Measurements from ENCODE around the gene TMEM255B.
"Not testable (repeated sequence)": the region's sequence is repeated elsewhere in the genome, so short reads cannot be mapped to it uniquely, and the experiment has no call there.

TMEM255B gene

GRCh38 chr13:113791226-113791625, 32.2 kb downstream of the TMEM255B start:
- no peak for FAIRE-seq

- no peak for FAIRE-seq
Measured at GRCh38 chr13:113791761-113792160, 32.7 kb downstream of the TMEM255B start.

DNA sequence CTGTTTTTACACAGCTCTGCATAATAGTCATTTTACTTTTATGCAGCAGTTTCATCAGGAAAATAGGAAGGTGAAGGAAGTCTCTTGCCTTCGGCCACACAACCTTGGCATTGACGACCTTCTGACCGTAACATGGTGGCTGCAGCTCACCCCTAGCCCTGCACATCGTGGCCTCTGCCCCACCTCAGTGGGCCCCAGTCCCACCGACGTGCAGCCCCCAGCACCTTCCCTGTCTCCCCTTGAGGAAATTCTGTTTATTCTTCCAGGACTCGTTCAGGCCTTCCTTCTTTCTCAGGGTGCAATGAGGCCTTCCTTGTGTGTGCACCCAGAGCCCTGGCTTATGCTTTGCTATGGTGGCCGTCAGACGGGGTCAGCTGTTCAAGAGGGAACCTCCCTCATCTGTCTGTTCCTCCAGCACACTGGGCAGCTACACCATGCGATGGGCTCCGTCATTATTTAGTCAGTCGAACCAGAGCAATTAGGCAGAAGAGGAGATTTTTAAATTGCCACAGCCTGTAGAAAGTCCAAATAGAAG, 33.3 kb downstream of the TMEM255B start:
- no peak for FAIRE-seq

- FAIRE-seq, result no peak
Measured at GRCh38 chr13:113792886-113793717, 34.1 kb downstream of the TMEM255B start.

DNA sequence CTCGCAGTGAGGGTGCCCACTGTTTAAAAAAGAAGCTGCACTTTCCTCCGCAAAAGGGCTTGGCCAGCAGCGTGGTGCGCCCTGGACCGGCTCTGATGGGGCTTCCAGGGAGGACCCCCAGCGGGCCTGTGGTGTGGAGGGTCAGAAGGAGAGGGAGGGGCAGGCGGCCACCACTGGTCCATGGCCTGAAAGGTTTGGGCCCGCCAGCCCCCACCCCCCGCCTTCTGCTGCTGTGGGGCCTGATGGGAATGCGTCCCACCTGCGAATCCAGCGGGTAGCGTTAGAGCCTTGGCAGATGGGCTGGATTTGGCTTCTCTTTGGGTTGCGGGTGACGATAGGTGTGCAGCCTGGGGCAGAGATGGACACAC, 34.7 kb downstream of the TMEM255B start:
- no peak for FAIRE-seq

DNA sequence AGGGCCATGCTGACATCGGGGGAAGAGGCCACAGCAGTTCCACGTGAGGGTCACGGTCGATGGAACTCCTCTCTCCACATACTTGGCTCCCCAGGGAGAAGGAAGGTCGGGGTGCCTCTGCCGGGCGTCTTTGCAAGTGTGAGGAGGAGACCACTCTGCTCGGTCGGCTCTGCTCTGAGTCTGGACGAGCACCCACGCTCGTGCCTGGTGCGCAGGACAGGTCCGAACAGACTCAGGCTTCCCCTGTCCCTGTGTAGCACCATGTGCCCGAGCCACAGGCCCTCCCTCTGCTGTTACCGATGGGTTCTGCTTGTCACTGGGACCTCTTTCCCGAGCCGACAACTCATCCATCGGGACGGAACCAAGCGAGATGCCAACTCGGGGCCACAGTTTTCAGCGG, 35.1 kb downstream of the TMEM255B start:
- FAIRE-seq, result no peak

DNA sequence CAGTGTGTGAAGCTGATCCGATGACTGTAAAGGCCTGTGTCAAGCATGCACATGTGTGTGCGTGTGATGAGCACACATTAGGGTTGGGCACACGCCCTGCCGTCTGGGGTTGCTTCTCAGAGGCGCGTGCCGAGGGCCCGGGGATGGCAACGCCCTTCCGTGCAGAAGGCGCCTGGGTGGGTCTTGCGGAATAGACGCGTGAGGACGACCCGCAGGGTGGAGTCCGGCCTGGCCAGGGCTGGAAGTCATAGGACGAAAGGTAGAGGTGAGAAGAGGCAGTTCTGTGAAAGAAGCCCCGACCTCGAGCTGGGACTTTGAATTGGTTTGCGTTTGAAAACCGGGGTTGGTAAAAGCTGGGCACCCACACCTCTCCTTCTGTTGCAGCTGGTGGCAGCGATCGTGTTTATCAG, 35.7 kb downstream of the TMEM255B start:
- FAIRE-seq, result no peak

DNA sequence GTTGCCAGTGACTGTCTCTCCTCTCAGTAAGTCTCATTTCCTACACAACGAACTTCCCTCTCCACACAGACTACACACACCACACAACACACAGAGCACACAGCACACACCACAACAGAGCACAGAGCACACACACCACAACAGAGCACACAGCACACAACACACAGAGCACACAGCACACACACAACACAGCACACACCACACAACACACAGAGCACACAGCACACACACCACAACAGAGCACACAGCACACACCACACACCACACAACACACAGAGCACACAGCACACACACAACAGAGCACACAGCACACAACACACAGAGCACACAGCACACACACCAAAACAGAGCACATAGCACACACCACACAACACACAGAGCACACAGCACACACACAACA, 36.3 kb downstream of the TMEM255B start:
- not testable (repeated sequence) for FAIRE-seq

DNA sequence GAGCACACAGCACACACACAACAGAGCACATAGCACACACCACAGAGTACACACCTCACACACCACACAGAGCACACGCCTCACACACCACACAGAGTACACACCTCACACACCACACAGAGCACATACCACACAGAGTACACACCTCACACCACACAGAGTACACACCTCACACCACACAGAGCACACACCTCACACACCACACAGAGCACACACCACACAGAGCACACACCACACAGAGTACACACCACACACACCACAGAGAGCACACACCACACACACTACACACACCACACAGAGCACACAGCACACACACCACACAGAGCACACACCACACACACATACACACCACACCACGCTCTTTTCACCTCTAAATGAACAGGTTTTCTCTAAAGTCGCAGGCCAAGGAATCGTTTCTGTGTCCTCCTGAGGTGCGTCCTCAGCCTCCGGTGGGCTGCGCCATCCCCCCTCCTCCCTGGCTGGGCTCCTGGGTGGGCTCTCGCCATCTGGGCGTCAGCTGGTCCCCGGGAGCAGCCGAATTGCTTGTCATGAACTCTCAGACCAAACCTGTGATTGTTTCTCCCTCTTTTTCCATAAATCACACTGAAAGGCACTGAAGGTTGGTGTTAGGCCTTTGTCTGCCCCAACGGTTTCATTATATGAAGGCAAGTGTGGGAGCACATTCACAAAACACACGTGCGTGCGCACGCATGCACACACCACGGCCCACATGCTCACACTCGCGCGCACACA, 37.4 kb downstream of the TMEM255B start:
- FAIRE-seq, result no peak

DNA sequence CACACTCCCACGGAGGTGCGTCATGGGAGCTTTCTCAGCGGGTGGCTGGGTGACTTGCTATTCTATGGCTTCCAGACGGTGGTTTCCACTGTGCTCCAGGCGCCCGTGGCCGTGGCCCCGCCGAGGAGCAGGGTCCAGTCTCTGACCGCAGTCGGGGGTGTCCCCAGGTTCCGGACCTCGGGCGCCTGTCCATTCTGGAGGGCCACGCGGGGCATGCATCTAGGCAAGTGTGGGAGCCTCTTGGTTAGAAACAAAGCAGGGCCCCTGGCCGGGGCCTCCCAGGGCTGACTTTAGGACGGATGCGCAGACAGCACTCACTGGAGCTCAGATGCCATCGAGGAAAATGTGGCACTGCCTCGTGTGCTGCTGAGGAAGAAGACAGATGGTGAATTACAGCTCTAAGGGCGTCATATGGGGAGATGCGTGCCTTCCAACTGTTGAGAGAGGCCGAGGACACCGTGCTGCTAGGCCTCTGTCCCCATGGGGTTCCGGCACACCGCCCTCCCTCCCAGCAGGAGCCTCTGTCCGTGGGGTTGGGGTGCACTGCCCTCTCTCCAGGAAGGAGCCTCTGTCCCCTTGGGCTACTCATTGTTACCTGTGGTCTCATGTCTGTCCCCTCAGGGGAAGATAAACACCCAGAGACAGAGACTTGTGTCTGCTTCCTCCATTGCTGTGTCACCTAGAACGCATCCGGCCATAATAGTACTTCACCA, 38.1 kb downstream of the TMEM255B start:
- FAIRE-seq, result no peak

- no peak for FAIRE-seq
Measured at GRCh38 chr13:113798200-113798811, 39.3 kb downstream of the TMEM255B start.

GRCh38 chr13:113800576-113800926, 41.5 kb downstream of the TMEM255B start:
- no peak for FAIRE-seq

DNA sequence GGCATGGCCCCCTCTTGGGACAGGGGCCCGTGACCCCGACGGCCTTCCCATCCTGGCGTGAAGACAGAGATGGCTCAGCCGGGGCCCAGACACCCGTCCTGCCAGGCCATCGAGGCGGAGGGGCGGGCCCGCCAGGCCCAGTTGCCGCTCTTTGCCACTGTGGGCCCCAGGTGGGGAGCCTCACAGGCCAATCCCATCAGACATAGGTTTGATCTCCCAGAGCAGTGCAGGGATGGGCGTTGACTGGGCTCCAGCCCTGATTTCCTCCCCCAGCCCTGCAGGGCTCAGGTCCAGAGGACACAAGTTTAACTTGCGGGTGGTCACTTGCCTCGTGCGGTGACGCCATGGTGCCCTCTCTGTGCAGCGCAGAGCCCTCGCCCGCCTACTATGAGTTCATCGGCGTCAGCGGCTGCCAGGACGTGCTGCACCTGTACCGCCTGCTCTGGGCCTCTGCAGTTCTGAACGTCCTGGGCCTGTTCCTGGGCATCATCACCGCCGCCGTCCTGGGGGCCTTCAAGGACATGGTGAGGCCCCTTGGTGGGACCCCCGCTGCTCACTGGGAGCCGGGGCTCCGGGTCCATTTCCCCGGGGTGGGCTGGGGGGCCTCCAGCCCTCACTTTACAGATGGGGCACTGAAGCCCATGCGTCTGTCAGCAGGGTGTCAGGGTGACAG, 42.4 kb downstream of the TMEM255B start:
- FAIRE-seq, result no peak

DNA sequence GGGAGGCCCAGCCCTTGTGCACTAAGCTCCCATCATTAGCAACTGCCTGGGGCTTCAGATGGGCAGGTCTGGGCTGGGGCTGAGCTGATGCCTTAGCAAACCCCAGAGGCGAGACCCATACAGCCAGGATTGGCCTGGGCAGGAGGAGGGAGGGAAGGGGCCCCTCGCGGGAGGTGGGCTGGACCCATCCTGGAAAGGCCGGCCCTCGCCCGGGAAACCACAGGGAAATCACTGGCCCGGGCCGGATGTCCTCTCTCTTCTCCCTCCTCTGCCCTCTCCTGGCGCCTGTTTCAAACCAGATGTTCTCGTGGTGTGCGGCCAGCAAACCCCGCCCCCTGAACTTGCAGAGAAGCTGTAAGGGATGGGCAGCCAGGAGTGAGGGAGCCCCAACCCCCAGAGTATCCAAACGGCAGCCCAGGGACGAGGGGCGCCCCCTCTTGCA, 43.1 kb downstream of the TMEM255B start:
- no peak for FAIRE-seq

DNA sequence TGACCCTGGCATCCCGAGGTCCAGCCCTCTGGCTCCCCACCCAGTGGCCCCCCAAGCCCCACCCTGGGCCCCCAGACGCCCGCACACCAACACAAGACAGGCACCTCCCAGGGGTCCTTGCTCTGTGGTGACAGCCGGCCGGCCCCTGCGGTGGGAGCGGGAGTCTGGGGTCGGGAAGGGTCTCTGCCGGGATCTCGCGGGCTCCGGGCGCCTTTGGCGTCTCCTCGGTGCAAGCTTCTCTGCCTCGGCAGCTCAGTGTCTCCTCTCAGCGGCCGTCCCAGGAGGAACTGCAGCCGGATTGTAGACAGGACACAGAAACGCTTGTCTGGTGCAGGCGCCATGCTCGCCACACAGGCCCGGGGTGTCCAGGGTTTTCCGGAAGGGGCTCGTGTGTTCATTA, 43.7 kb downstream of the TMEM255B start:
- FAIRE-seq, result no peak

- no peak for FAIRE-seq
Measured at GRCh38 chr13:113803409-113804016, 44.5 kb downstream of the TMEM255B start.

DNA sequence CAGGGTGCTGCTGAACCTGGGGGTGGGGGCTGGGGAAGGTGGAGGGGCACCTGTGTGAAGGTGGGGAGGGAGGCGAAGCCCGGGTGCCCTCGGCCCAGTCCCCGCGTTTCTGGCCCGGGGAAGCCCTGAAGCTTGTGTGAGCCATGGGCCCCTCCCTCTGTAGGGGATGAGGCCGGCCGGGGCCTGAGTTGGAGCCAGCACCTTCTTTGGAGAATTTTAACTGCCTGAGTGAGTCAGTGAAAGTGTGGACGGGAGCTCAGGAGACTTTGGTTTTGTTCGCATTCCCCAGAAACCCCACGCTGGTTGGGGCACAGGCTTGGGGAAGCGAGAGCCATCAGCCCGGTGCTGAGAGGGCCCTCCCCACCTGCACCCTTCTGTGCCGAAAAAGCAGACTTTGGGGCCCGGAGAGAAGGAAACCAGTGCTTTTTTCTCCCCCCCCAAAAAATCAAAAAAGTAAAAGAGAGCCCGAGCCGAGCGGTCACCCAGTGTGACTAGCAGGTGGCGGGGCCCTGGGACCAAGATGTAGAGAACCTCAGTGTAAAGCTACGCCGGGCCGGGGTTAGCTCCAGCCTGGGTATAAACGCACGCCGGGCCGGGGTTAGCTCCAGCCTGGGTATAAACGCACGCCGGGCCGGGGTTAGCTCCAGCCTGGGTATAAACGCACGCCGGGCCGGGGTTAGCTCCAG, 45.1 kb downstream of the TMEM255B start:
- FAIRE-seq, result no peak

GRCh38 chr13:113804703-113805430, 45.8 kb downstream of the TMEM255B start:
- FAIRE-seq, result no peak

DNA sequence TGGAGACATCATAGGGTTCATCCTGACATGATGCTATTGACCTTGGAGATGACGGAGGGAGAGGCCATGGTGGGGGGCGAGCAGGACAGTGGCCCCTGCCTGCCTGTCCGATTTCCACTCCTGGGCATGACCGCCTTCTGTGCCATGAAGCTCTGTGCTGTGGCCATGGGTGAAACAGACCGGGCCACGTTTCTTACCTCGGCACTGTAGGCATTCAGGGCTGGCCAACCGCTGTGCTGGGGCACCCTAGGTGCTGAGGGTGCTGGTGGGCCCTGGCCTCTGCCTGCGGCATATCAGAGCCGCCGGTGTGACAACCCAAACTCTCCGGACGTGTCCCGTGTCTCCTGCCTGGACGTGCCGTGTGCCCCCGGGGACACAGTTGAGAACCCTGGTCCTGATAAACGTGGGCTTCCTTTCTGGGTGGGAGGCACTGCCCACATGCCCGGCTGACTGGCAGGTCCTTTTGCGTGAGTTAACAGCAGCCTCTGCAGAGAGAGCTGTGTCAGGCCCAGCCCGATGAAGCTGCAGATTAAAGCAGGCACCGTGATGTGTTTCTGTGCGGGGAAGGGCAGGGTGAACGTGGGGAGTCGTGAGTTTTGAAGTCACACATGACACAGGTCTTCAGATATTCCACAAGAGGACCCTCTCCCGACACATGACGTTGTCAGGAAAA, 46.5 kb downstream of the TMEM255B start:
- no peak for FAIRE-seq

- FAIRE-seq, result no peak
Measured at GRCh38 chr13:113806104-113806471, 47.1 kb downstream of the TMEM255B start.
